ENCODE measurements around the gene FMN2. TPM values are rescaled to one million over a fixed set of nuclear protein-coding genes. Genes with fewer than 3 reads are reported as not detected.

Gene FMN2
- total RNA-seq, 1 experiment from 2014 or later, result 5.3 TPM

GRCh38 chr1:240495601-240496000, 403.9 kb downstream of the FMN2 start:
- no peaks in the 10 kb centered on the region for H3K9me3 Mint-ChIP-seq (ENCODE audit: unreplicated experiment)
- no peak overlapping the region for H3K27ac Mint-ChIP-seq (ENCODE audit: low read depth, unreplicated experiment)
- intact Hi-C loops (cut with micrococcal nuclease), result no loop called here
- CTCF ChIA-PET, result interaction anchor here (0.8 to 1.3 kb wide), 3 partner anchors 11 to 113 kb away, joined by 3 read pairs; no protein-coding TSS in a partner anchor
- DNase-seq (ENCODE audit: unreplicated experiment), result no peak
- TF ChIP-seq, protein P1, sequence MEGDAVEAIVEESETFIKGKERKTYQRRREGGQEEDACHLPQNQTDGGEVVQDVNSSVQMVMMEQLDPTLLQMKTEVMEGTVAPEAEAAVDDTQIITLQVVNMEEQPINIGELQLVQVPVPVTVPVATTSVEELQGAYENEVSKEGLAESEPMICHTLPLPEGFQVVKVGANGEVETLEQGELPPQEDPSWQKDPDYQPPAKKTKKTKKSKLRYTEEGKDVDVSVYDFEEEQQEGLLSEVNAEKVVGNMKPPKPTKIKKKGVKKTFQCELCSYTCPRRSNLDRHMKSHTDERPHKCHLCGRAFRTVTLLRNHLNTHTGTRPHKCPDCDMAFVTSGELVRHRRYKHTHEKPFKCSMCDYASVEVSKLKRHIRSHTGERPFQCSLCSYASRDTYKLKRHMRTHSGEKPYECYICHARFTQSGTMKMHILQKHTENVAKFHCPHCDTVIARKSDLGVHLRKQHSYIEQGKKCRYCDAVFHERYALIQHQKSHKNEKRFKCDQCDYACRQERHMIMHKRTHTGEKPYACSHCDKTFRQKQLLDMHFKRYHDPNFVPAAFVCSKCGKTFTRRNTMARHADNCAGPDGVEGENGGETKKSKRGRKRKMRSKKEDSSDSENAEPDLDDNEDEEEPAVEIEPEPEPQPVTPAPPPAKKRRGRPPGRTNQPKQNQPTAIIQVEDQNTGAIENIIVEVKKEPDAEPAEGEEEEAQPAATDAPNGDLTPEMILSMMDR (IDR thresholded peaks at IDR 0.05; ENCODE audit: unreplicated experiment), result no peak
- H3K4me1 Mint-ChIP-seq (ENCODE audit: insufficient read depth, unreplicated experiment), result peaks cover 8% of the 10 kb centered on the region
- H3K36me3 Mint-ChIP-seq (ENCODE audit: insufficient read depth, unreplicated experiment), result no peaks in the 10 kb centered on the region
- BruUV-seq (replicated peaks), result no TSS peak
- POLR2A ChIA-PET, result no interaction called here
- no peaks in the 10 kb centered on the region for H3K27me3 Mint-ChIP-seq (ENCODE audit: insufficient read depth, unreplicated experiment)
- no peak overlapping the region for H3K4me3 Mint-ChIP-seq (ENCODE audit: unreplicated experiment)

- DNase-seq (ENCODE audit: unreplicated experiment), result no peak
- intact Hi-C loops (cut with micrococcal nuclease), result no loop called here
- BruUV-seq (replicated peaks), result no TSS peak
- TF ChIP-seq, protein P1 (IDR thresholded peaks at IDR 0.05; ENCODE audit: unreplicated experiment), result no peak
- Mint-ChIP-seq H3K9me3 (ENCODE audit: unreplicated experiment) (no peaks in the 10 kb centered on the region), H3K4me1 (ENCODE audit: insufficient read depth, unreplicated experiment) (peaks cover 7% of the 10 kb centered on the region), H3K36me3 (ENCODE audit: insufficient read depth, unreplicated experiment) (no peaks in the 10 kb centered on the region), H3K4me3 (ENCODE audit: unreplicated experiment) (no peak overlapping the region), H3K27ac (ENCODE audit: low read depth, unreplicated experiment) (no peak overlapping the region), H3K27me3 (ENCODE audit: insufficient read depth, unreplicated experiment) (no peaks in the 10 kb centered on the region)
- ChIA-PET CTCF (interaction anchor here (0.9 to 1.3 kb wide), 2 partner anchors 43 to 112 kb away, joined by 3 read pairs; no protein-coding TSS in a partner anchor), POLR2A (no interaction called here)
These were observed 404.7 kb downstream of the FMN2 start for GRCh38 chr1:240496356-240496755.

DNA sequence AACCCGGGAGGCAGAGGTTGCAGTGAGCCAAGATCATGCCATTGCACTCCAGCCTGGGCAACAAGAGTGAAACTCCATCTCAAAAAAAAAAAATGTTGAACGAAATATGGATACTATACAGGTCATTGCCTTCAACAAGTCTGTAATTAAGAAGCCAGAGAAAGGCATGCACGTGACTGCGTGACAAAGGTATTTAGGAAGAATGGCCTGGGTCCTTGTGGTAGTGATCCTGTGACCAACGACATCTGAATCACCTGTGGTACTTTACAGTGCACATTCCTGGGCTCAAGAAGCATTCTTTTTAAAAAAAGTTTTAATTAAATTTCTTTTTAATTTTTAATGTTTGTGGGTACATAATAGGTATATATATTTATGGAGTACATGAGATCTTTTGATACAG, 405.3 kb downstream of the FMN2 start:
- H3K36me3 Mint-ChIP-seq (ENCODE audit: insufficient read depth, unreplicated experiment), result no peaks in the 10 kb centered on the region
- peaks cover 2% of the 10 kb centered on the region for H3K4me1 Mint-ChIP-seq (ENCODE audit: insufficient read depth, unreplicated experiment)
- no peak for DNase-seq (ENCODE audit: unreplicated experiment)
- POLR2A ChIA-PET, result no interaction called here
- no peak overlapping the region for H3K27ac Mint-ChIP-seq (ENCODE audit: low read depth, unreplicated experiment)
- no TSS peak for BruUV-seq (replicated peaks)
- TF ChIP-seq, protein P1 (IDR thresholded peaks at IDR 0.05; ENCODE audit: unreplicated experiment), result no peak
- CTCF ChIA-PET, result no interaction called here
- H3K4me3 Mint-ChIP-seq (ENCODE audit: unreplicated experiment), result no peak overlapping the region
- intact Hi-C loops (cut with micrococcal nuclease), result no loop called here
- H3K9me3 Mint-ChIP-seq (ENCODE audit: unreplicated experiment), result no peaks in the 10 kb centered on the region
- H3K27me3 Mint-ChIP-seq (ENCODE audit: insufficient read depth, unreplicated experiment), result no peaks in the 10 kb centered on the region

DNA sequence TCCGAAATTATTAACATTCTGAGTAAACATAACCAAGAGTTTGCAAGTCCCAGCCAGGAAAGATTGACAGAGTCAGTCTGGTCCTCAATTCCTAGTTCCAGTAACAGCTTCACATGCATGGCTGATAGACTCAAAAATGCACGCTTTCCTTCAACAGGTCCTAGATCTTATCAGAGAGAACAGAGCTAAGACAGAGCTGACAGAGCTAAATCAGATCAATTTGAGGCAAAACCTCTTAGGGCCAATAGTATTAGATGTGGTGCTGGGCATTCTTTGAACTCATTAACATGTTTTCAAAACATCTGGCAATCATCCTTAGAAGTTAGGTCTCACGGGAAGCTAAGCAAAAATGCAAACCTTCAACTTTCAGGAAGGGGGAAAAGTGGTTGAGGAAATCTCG, 406.2 kb downstream of the FMN2 start:
- Mint-ChIP-seq H3K27me3 (ENCODE audit: insufficient read depth, unreplicated experiment) (no peaks in the 10 kb centered on the region), H3K4me3 (ENCODE audit: unreplicated experiment) (no peak overlapping the region), H3K4me1 (ENCODE audit: insufficient read depth, unreplicated experiment) (no peaks in the 10 kb centered on the region), H3K9me3 (ENCODE audit: unreplicated experiment) (no peaks in the 10 kb centered on the region), H3K36me3 (ENCODE audit: insufficient read depth, unreplicated experiment) (no peaks in the 10 kb centered on the region), H3K27ac (ENCODE audit: low read depth, unreplicated experiment) (no peak overlapping the region)
- CTCF ChIA-PET, result interaction anchor here (1.1 kb wide), 1 partner anchor 104 kb away, joined by 4 read pairs; no protein-coding TSS in a partner anchor
- intact Hi-C loops (cut with micrococcal nuclease), result no loop called here
- BruUV-seq (replicated peaks), result no TSS peak
- POLR2A ChIA-PET, result interaction anchor here (0.7 kb wide), 1 partner anchor 575 kb away, joined by 3 read pairs; no protein-coding TSS in a partner anchor
- no peak for DNase-seq (ENCODE audit: unreplicated experiment)
- TF ChIP-seq, protein P1 (IDR thresholded peaks at IDR 0.05; ENCODE audit: unreplicated experiment), result no peak
